ENCODE measurements around the gene KIAA0040. TPM values are rescaled to one million over a fixed set of nuclear protein-coding genes. Genes with fewer than 3 reads are reported as not detected.

KIAA0040 gene
- total and polyA plus RNA-seq, 10 of the 15 experiments (the other 5 are each of a cell fraction or from before 2014, with no cell fraction given), result 7.6 to 47.7 (median 23.5) TPM

DNA sequence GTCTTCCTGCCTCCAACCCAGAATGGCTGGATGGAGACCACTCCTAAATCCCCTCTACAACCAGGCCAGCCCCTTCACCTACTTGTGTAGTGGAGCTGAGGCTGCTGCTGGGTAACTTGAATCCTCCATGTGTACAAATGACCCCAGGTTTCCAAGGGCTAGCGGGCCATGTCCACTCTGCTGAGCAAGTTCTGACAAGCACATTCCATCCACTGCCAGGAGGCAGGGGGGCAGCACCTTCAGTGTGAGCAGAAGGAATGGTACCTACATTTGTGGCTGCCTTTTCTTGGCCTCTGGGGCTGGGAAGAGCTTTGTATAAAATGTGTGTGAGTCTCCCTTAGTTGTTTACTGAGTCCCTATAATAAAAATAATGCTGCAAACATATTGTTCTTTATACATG, 14.5 kb downstream of the KIAA0040 start:
- POLR2A ChIA-PET, result no interaction called here
- no peaks in the 10 kb centered on the region; the same call in 1 of the 2 replicates for H3K79me2 ChIP-seq (ENCODE audit: control insufficient read depth, insufficient read depth, low read length)
- H3K4me1 ChIP-seq (ENCODE audit: control insufficient read depth, insufficient read depth, low read length), result peaks cover 19% of the 10 kb centered on the region

More for the DNA sequence above, 14.5 kb downstream of the KIAA0040 start:
- Histone ChIP-seq H3K9me3 (replicated peaks; ENCODE audit: control insufficient read depth, insufficient read depth, low read length) (no peaks in the 10 kb centered on the region; the same call in 2 of the 3 replicates), H3K36me3 (ENCODE audit: control insufficient read depth in 2 of 2, insufficient read depth in 2 of 2, low read length in 1 of 2) (peaks cover 3 to 13% of the 10 kb centered on the region in 2 experiments), H3K4me3 (no peak overlapping the region), H3K4me2 (ENCODE audit: control insufficient read depth, insufficient read depth) (no peak overlapping the region), H2AFZ (ENCODE audit: control insufficient read depth, low read depth, low read length) (no peak overlapping the region), H3K27me3 (replicated peaks in 1 of 2; ENCODE audit: control insufficient read depth in 2 of 2, insufficient read depth in 2 of 2, low read length in 1 of 2) (no peaks in the 10 kb centered on the region), H3K27ac (ENCODE audit: control insufficient read depth, insufficient read depth) (no peak overlapping the region), H3K9ac (ENCODE audit: control insufficient read depth, insufficient read depth, low read length) (no peak overlapping the region), H4K20me1 (ENCODE audit: control insufficient read depth, insufficient read depth) (no peaks in the 10 kb centered on the region)
- intact Hi-C loops (cut with micrococcal nuclease; ENCODE audit: unreplicated experiment) (no loop called here), in situ Hi-C loops (cut with MboI) (no loop called here)
- ChIA-PET CTCF (no interaction called here), RAD21 (ENCODE audit: unreplicated experiment) (interaction anchor here (0.9 to 3.0 kb wide), 2 partner anchors 23 to 140 kb away, joined by 4 to 7 read pairs; no protein-coding TSS in a partner anchor), SMC1A (ENCODE audit: uncharacterized antibody, unreplicated experiment) (interaction anchor here (0.8 kb wide), 1 partner anchor 23 kb away, joined by 3 read pairs; no protein-coding TSS in a partner anchor)
- TF ChIP-seq, protein P1, sequence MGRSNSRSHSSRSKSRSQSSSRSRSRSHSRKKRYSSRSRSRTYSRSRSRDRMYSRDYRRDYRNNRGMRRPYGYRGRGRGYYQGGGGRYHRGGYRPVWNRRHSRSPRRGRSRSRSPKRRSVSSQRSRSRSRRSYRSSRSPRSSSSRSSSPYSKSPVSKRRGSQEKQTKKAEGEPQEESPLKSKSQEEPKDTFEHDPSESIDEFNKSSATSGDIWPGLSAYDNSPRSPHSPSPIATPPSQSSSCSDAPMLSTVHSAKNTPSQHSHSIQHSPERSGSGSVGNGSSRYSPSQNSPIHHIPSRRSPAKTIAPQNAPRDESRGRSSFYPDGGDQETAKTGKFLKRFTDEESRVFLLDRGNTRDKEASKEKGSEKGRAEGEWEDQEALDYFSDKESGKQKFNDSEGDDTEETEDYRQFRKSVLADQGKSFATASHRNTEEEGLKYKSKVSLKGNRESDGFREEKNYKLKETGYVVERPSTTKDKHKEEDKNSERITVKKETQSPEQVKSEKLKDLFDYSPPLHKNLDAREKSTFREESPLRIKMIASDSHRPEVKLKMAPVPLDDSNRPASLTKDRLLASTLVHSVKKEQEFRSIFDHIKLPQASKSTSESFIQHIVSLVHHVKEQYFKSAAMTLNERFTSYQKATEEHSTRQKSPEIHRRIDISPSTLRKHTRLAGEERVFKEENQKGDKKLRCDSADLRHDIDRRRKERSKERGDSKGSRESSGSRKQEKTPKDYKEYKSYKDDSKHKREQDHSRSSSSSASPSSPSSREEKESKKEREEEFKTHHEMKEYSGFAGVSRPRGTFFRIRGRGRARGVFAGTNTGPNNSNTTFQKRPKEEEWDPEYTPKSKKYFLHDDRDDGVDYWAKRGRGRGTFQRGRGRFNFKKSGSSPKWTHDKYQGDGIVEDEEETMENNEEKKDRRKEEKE (IDR thresholded peaks at IDR 0.05), result no peak
- no peak for TF ChIP-seq EED (IDR thresholded peaks at IDR 0.05; ENCODE audit: low read depth)
- no peak for TF ChIP-seq BMI1 (IDR thresholded peaks at IDR 0.05; ENCODE audit: borderline replicate concordance)
- TF ChIP-seq MTA2 (IDR thresholded peaks at IDR 0.05; ENCODE audit: low read depth), result no peak
- TF ChIP-seq, protein P2, sequence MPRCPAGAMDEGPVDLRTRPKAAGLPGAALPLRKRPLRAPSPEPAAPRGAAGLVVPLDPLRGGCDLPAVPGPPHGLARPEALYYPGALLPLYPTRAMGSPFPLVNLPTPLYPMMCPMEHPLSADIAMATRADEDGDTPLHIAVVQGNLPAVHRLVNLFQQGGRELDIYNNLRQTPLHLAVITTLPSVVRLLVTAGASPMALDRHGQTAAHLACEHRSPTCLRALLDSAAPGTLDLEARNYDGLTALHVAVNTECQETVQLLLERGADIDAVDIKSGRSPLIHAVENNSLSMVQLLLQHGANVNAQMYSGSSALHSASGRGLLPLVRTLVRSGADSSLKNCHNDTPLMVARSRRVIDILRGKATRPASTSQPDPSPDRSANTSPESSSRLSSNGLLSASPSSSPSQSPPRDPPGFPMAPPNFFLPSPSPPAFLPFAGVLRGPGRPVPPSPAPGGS (IDR thresholded peaks at IDR 0.05; ENCODE audit: borderline replicate concordance, insufficient read depth, low read depth, low read length, poor library complexity, severe bottlenecking), result no peak
- TF ChIP-seq RAD21 (IDR thresholded peaks at IDR 0.05; ENCODE audit: insufficient read depth, low read depth, low read length), result no peak
- TF ChIP-seq SP1 (IDR thresholded peaks at IDR 0.05; ENCODE audit: low read depth, low read length), result no peak
- no peak for TF ChIP-seq PAX8 (IDR thresholded peaks at IDR 0.05)
- DNase-seq (ENCODE audit: low read depth, low spot score), result no peak
- ATAC-seq, result no peak
- FAIRE-seq, result no peak
- 100% methylated on average over 1 of the region's 1 CpG for WGBS (ENCODE audit: insufficient coverage, insufficient replicate concordance, low lambda C conversion rate, missing lambda C conversion rate)
- no TSS peak for BruUV-seq (replicated peaks)
